SKM-1 treated with dmso at 0.1 percent for 144 hours (cell line): ENCODE data around the gene ZRANB1.

Source experiments
- DNase-seq: peaks from one replicate; lab custom pipeline; 2025; ENCODE audit not compliant: unreplicated experiment; lab: John Stamatoyannopoulos, UW

The ZRANB1 gene

DNA sequence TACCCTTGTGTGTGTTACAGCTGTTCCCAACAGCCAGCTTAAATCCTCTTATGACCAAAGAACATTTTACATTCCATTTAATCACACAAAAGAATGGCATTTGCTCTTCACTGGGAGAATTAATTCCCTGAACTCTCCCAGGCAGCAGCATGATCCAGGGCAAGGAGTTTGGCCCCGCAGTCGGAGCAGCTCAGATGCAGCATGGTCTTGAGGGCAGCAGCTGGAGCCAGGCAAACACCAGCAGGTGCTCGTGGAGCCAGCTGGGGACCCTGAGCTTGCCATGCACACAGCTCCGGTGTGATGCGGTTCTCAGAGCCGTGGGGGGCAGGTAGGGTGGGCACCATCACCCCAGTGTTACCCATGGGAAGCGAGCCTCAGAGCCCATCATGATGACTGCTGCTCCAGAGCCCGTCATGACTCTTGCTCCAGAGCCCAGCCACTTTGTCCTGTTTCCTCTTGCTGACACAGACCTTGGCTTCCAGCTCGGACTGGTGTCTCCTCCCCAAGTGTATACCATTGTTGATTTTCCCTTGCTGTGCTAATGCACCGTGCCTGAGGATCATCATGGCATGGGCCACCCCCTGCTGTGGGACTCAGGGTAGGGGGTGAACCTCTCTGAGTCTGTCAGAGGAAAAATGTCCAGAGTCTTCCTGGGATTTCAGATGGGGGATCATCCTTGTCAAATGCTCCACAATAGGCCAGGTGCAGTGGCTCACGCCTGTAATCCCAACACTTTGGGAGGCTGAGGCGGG lies 75.8 kb downstream of the ZRANB1 start:
- no peak for DNase-seq

DNA sequence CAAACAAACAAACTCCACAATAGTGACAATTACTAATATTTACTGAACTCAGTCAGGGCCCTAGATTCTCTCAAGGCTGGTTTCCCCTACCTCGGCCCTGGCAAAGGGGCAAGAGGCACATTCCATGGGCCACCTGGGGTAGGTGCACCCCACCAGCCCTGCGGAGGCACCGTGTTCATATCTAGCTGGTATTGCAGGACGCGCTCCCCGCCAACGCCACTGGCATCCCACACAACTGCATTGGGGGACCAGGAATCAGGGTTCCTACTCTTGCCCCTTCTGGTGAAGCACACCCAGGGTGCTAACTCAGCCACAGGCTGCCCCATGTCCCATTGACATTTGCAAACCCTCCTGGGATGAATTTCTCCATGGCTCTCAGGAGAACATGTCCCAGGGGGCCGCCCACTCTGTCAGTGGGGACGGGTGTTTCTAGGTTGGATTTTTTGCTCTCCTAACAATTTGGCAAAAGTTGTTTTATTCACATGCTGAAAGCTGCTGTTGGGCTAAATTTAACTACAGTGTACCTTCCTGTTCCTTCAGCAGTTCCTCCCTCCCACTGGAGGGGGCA lies 76.7 kb downstream of the ZRANB1 start:
- no peak for DNase-seq

DNA sequence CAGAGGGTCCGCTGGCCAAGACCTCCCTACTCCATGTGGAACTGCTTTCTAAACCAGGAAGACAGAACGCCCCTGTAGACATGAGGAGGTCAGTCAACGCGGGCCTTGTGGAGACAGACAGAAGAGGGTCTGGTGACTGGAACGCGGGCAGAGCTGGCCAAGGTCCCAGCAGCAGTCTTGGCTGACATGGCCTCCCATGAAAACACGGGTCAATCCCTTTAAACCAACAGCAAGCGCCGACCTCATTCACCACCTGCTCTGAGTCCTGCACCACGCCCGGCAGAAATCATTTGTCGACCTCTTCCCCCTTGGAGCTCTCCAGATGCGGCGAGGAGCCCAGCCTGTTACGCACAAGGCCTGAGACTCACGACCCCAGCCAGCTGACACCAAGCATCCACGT lies 78.5 kb downstream of the ZRANB1 start:
- no peak for DNase-seq

DNA sequence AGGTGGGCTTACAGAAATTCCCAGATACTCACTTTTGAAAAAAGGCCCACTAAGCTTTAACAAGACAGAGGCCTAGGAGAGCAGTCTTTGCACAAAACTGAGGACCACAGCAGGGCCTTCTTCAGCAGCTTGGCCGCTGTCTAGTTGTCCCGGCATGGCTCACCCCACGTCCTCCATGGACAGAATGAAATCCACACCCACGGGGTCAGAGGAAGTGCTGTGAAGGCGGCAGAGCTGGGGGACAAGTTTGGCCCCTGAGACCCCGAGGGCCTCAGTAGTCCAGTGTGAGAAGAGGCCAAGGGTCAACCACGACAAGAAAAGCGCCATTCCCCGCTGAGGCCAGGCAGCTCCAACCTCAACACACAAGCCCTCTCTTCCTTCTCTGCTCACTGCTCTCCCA lies 78.9 kb downstream of the ZRANB1 start:
- no peak for DNase-seq

DNA sequence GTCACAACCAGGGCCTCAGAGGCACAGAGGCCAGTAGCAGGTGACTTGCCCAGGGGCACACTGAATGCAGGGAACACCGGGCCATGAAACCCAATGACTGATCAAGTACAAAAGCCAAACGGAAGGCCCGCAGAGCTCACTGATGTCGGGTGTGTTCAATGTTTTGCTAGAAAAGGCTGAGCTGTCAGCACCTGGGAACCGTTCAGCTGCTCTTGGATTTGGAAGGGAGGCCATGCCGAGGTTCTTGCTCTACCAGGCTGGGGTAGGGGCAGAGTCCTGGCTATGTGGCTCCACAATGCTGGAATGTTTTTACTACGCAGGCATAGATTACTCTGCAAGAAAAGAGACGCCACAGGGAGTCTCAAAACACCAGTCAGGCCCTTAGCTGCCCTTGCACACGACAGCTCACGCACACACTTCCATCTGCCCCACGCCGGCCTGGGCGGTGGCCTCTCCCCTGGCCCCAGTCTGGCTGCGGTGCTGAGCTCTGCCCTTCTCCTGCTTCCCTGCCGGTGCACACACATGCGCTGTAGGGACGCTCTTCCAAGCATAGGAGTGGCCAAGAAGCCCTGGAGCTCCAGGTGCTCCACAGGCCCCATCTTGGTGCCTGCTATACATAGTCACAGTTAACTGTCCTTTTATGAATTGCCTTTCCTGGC lies 79.9 kb downstream of the ZRANB1 start:
- DNase-seq = no peak

DNA sequence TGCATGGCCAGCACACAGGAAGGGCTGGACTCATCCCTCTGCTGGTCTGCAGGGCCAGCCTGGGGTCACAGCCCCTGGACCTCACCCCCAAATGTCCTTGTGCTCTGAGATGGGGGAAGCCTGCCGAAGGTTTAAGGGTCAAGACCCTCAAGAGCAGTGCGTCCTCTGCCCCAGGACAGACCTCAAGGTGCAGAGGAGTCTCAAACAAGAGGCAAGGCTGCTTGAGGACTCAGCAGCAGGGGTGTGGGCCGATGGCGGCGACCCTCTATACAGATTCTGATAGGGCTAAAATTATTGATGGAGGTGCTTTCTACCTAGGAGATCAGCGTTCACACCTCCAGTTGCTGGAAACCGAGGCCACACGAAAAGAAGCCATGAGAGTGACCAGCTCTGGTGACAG lies 80.7 kb downstream of the ZRANB1 start:
- DNase-seq = no peak

DNA sequence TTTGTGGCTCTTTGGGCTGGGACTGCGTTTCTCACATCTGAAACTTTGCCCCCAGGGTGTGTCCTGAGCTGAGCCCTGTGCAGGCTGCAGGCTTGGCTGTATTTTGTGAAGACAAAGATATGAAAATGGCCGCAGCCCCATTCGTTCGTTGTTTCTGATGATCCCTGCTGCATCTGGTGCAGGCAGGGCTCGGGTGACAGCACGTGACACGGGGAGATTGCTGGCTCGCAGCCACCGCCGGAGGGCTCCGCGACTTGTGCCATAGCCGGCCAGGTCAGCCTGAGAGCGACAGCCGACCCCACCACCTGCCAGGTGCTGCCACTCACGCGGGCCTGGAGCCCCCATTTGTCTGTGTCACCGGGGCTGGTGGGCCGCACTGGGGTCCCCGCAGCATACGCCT lies 81.3 kb downstream of the ZRANB1 start:
- no peak for DNase-seq

GRCh38 chr10:125023862-125024496 lies 82.1 kb downstream of the ZRANB1 start:
- DNase-seq = no peak

DNA sequence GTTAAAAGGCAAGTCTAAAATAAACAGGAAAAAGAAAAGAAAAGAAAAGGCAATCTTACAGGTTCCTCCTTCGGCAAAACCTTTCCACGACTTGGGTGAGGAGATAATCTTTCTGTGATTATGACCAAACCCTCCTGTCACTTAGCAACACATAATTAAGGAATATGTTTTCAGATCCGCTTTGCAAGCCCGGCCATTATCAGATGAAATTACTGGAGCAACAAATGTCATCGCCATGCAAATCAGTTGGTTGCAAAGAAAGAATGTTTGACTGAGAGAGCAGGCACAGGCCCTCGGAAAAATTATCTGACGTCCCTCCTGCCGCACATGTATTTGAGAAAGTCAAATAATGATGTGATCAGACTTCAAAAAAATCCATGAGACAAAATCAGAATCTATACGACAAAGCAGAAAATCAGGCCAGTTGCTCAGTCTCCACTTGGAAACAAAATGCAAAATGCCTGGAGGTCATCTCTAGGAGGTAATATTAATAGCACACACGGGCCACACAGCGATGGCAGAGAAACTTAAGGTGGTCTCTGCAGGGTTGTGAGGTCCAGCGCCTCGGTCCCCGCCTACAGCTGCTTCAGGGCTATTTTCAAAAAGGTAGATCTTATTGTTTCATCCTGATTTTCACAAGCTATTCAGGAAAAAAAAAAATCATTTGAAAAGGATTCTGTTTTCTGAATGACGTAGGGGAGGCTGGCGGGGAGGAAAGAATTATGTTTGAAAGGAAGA lies 82.7 kb downstream of the ZRANB1 start:
- DNase-seq = no peak

DNA sequence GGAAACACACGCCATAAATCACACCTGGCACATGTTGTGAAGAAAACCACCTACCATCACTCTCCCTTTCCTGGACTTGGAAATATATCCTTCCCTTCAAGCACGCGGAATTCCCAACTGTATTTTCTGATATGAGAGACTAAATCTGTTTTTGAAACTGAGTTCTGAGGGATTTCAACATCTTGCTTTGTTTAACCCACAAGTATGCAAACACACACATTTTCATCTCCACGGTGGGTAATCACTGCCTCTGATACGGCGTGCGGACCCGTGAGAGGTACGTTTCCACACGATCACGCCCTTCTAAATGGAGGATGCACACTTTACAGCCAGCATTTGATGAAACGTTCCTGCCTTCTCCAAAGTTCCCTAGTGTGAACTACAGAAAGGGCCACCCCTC lies 83.4 kb downstream of the ZRANB1 start:
- DNase-seq = no peak

DNA sequence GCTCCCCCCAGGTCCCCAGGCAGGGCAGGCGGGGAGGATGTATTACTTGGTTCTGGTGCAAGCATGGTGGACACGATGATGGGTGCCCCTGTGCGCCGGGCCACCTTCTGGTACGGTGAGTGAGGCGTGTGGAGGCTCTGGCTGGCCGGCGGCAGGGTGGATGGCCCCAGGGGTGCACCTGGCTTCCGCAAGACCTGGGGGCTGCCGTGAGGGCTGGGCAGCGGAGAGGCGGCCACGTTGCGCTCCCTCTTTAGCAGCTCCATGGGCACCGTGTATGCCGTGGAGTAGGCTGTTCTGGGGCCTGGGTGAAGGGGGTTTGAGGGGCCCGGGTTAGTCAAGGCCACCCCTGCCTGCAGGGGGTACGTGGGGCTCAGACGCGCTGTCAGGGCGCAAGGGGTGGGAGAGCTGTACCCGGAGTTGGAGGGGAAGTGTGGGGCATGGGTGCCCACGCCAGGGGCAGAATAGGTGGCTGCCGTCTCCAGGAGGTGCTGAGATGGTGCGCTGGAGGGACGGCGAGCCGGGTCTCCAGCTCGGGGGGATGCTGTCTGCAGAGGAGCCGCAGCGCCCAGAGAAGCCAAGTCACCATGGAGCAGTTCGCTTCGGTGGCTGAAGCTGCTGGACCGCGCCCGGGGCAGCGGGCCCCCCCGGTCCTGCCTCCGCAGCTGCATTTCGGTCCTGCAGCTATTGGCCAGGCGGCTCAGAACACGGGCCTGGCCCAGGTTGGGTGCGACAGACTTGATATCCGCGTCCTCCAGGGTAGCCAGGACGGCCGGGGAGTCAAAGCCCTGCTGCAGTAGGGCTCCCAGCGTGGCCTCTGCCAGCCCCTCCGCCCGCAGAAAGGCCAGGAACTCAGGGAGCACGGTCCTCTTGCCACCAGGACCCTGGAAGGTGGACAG lies 84.4 kb downstream of the ZRANB1 start:
- no peak for DNase-seq

DNA sequence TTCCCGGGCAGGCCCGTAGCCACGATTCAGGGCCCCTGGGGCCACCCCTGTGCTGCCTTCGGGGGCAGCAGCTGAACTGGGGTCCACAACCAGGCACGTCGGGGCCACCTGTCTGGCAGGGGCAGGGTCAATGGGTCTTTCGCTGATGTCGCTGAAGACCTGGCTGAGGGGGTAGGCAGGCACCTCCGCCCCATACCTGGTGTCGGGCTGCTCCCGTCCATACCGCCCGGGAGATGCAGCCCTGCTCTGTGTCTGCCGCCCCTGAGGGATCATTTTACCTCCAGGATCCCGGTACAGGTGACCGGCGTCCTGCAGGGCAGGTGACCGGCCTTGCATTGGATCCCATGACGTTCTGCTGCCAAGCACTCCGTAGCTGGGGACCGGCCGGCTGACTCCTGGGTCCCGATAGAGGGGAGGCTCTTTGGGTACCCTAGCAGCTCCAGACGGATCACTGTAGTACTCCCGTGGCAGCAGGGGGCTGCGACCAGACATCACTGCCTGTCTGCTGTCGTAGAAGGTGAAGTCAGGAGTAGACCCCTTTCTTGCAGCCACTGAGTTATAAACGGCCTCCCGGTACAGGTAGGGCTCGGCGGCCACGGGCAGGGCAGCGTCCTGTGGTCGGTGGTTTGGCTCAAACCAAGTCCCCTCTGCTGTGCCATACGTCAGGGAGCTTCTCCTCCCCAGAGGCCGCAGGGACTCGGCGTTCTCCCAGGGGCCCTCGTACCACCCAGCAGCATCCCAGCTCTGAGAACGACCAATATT lies 85.2 kb downstream of the ZRANB1 start:
- DNase-seq = no peak

DNA sequence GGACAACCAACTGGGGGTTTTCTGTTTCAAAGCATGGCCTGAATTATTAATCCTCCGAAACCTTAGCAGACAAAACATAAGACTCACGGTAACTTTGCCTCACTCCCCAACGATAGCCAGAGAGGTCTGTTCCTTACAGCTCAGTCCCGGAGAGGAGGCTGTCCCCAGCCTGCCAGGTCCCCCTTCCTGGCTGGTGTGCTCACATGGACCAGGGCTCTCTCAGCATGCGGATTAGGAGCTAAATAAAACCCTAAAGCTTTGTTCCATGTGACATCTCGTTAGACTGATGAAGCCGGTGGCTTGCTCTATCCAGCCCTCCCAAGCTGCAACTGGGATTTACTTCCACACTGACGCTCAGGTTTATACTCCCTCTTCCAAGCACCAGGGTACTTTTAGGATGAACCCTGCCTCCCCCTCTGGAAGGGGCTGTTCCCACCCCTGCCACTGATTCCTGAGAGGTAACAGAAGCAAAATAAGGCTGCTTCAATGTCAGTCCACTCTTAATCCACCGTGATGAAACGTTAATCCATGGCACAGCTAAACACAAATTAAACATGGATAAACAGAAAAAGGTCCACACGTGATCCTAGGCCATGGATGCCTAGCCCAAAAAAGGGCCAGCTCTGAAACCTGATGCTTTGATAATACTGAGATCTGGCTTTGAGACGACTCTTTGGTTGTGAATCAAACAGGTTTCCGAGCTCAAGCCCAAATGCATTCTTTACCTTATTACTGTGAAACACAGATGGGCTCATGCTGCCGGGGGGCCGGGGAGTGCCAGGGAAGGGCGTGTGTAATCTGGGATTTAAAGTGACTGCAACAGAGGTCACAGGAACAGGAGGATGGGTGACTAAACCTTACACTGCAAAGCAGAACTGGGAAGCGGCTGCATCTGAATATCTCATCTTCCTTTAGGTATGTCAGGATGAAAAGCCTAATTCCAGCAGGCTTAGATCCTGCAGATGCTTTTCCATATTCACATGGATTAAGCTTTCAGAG lies 86.2 kb downstream of the ZRANB1 start:
- no peak for DNase-seq

- DNase-seq = no peak
Observed at GRCh38 chr10:125029584-125030242, 87.8 kb downstream of the ZRANB1 start.

- DNase-seq = no peak
Observed at GRCh38 chr10:125030567-125031197, 88.8 kb downstream of the ZRANB1 start.

DNA sequence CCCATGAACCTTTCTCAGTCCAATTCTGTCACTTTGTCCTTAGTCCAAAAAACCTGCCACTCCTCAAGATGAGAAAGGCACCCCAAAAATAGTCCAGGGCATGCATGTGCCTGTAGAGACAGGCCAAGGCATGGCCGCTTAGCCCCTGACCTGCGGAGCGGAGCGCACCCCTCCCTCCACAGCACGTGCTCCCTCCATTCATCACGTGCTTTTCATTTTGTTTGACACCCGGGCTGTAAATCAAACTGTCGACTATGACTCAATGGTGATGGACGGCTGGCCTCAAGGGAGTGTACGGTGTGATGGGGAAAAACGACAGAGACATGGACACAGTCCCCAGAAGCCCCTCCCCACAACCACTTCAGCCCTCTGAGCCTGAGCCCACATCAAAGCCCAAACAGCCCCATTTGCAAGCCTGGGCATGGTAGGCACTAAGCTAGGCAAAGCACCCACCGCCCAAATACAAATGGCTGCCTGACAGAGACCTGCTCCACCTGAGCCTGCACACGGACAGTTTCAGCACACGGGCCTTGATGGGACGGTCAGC lies 90.6 kb downstream of the ZRANB1 start:
- DNase-seq = no peak
